ENCODE data around the gene RNF166. TPM values are rescaled to one million over a fixed set of nuclear protein-coding genes. Genes with fewer than 3 reads are reported as not detected.

The RNF166 gene
- total and polyA plus RNA-seq, 2 experiments from 2014 or later = 33.5 to 34.2 TPM

GRCh38 chr16:88721236-88721635 lies 15.0 kb upstream of the RNF166 start:
- DNase-seq (ENCODE audit: low read depth in 1 of 2, low spot score in 1 of 2) = no peak
- Histone ChIP-seq H3K4me3 (no peak overlapping the region), H3K4me1 (ENCODE audit: low read depth) (no peaks in the 10 kb centered on the region), H3K9me3 (ENCODE audit: low read depth) (no peaks in the 10 kb centered on the region), H3K27ac (no peak overlapping the region), H3K36me3 (peaks cover 21% of the 10 kb centered on the region), H3K27me3 (no peaks in the 10 kb centered on the region)
- TF ChIP-seq CTCF (IDR thresholded peaks at IDR 0.05; ENCODE audit: low read depth, low read length) = no peak

GRCh38 chr16:88720396-88720970 lies 14.3 kb upstream of the RNF166 start:
- H3K27me3 ChIP-seq = no peaks in the 10 kb centered on the region
- H3K27ac ChIP-seq = no peak overlapping the region
- TF ChIP-seq CTCF (IDR thresholded peaks at IDR 0.05; ENCODE audit: low read depth, low read length) = no peak
- no peaks in the 10 kb centered on the region for H3K9me3 ChIP-seq (ENCODE audit: low read depth)
- H3K4me3 ChIP-seq = no peak overlapping the region
- H3K4me1 ChIP-seq (ENCODE audit: low read depth) = no peaks in the 10 kb centered on the region
- H3K36me3 ChIP-seq = peaks cover 26% of the 10 kb centered on the region
- DNase-seq (ENCODE audit: low read depth in 1 of 2, low spot score in 1 of 2) = no peak

GRCh38 chr16:88719933-88720296 lies 13.7 kb upstream of the RNF166 start:
- Histone ChIP-seq H3K27ac (no peak overlapping the region), H3K4me3 (no peak overlapping the region), H3K36me3 (peaks cover 26% of the 10 kb centered on the region), H3K4me1 (ENCODE audit: low read depth) (no peaks in the 10 kb centered on the region), H3K9me3 (ENCODE audit: low read depth) (no peaks in the 10 kb centered on the region), H3K27me3 (no peaks in the 10 kb centered on the region)
- TF ChIP-seq CTCF (IDR thresholded peaks at IDR 0.05; ENCODE audit: low read depth, low read length) = no peak
- no peak for DNase-seq (ENCODE audit: low read depth in 1 of 2, low spot score in 1 of 2)

- Histone ChIP-seq H3K36me3 (peaks cover 26% of the 10 kb centered on the region), H3K27me3 (no peaks in the 10 kb centered on the region), H3K4me3 (no peak overlapping the region), H3K4me1 (ENCODE audit: low read depth) (no peaks in the 10 kb centered on the region), H3K27ac (no peak overlapping the region), H3K9me3 (ENCODE audit: low read depth) (no peaks in the 10 kb centered on the region)
- TF ChIP-seq CTCF (IDR thresholded peaks at IDR 0.05; ENCODE audit: low read depth, low read length) = no peak
- DNase-seq (ENCODE audit: low read depth in 1 of 2, low spot score in 1 of 2) = no peak
These were observed 13.2 kb upstream of the RNF166 start for GRCh38 chr16:88719267-88719932.

- Histone ChIP-seq H3K4me1 (ENCODE audit: low read depth) (no peaks in the 10 kb centered on the region), H3K9me3 (ENCODE audit: low read depth) (no peaks in the 10 kb centered on the region), H3K36me3 (peaks cover 26% of the 10 kb centered on the region), H3K27me3 (no peaks in the 10 kb centered on the region), H3K27ac (no peak overlapping the region), H3K4me3 (no peak overlapping the region)
- no peak for DNase-seq (ENCODE audit: low read depth in 1 of 2, low spot score in 1 of 2)
- TF ChIP-seq CTCF (IDR thresholded peaks at IDR 0.05; ENCODE audit: low read depth, low read length) = no peak
These were observed 12.0 kb upstream of the RNF166 start for GRCh38 chr16:88718178-88718577.

Measured in cardiac muscle cell (in vitro differentiated cells and primary cell).